B cell (primary cell): ENCODE results near the gene SAMD4A. TPM values are rescaled to one million over a fixed set of nuclear protein-coding genes. Genes with fewer than 3 reads are reported as not detected.

Source experiments
- ATAC-seq: fragments of 200-7000 bp; cut with Tn5 transposase; one replicate; pipeline ENCODE4 v1.10.0; 2021; ENCODE audit warnings: low read depth, mild to moderate bottlenecking, moderate number of reproducible peaks, moderate library complexity
- CTCF ChIA-PET: fragments of 350-600 bp; sonication (Branson Sonifier 250); formaldehyde crosslinking; loops from one replicate; lab custom pipeline; 2021; ENCODE audit warnings: antibody characterized with exemption, inconsistent platforms; lab: Charles Lee
- POLR2A ChIA-PET: fragments of 350-600 bp; sonication (Branson Sonifier 250); formaldehyde crosslinking; loops from one replicate; lab custom pipeline; 2021; ENCODE audit warnings: antibody characterized with exemption; lab: Charles Lee
- DNase-seq: peaks from one replicate; pipeline ENCODE4 v3.0.0; 2013
- H2AFZ ChIP-seq: 2 replicates; pipeline ENCODE4 v1.6.1; 2012; ENCODE audit warnings: mild to moderate bottlenecking, low read depth, low read length; ENCODE audit not compliant: insufficient read depth, poor library complexity, severe bottlenecking
- H3K27ac ChIP-seq, 2 donors: 1 replicate in 1 of 2; 2 replicates in 1 of 2; pipeline ENCODE4 v1.5.1; 2012 to 2013; ENCODE audit warnings: low read length in 2 of 2, mild to moderate bottlenecking in 2 of 2, moderate library complexity in 1 of 2
- H3K27me3 ChIP-seq, 4 experiments: fragments of 200-600 bp in 1 of 4; sonication (generic) in 1 of 4; replicated peaks in 1 of 4; 1 replicate in 2 of 4; 2 replicates in 2 of 4; pipeline versions ENCODE4 v1.6.1 to v1.7.0; 2013 to 2016; ENCODE audit warnings: low read length in 3 of 4, mild to moderate bottlenecking in 2 of 4, mixed read lengths in 1 of 4, moderate library complexity in 1 of 4; ENCODE audit not compliant: insufficient read depth in 4 of 4, control insufficient read depth in 3 of 4; ENCODE audit errors: control extremely low read depth in 1 of 4
- H3K36me3 ChIP-seq, 2 experiments: replicated peaks in 1 of 2; 1 replicate in 1 of 2; 2 replicates in 1 of 2; pipeline versions ENCODE4 v1.6.1 to v1.7.1; 2013; ENCODE audit warnings: low read length in 1 of 2; ENCODE audit not compliant: insufficient read depth in 2 of 2, control insufficient read depth in 1 of 2; ENCODE audit errors: control extremely low read depth in 1 of 2, extremely low read depth in 1 of 2
- H3K4me1 ChIP-seq, 2 donors: fragments of 200-600 bp in 1 of 2; sonication (generic) in 1 of 2; 1 replicate in 1 of 2; 2 replicates in 1 of 2; pipeline versions ENCODE4 v1.5.1 to v1.6.1; 2013 to 2017; ENCODE audit warnings: low read length in 2 of 2; ENCODE audit not compliant: control insufficient read depth in 2 of 2, insufficient read depth in 2 of 2
- H3K4me2 ChIP-seq: replicated peaks from 2 replicates; pipeline ENCODE3; 2012; ENCODE audit warnings: mild to moderate bottlenecking, low read depth, low read length; ENCODE audit not compliant: poor library complexity, severe bottlenecking
- H3K4me3 ChIP-seq, 5 experiments: fragments of 200-600 bp in 1 of 5; sonication (generic) in 1 of 5; 1 replicate in 3 of 5; 2 replicates in 2 of 5; pipeline versions ENCODE4 v1.5.1 to v1.7.0; 2011 to 2016; ENCODE audit warnings: low read length in 4 of 5, mild to moderate bottlenecking in 4 of 5, low read depth in 2 of 5, control low read depth in 1 of 5, moderate library complexity in 1 of 5; ENCODE audit not compliant: insufficient read depth in 1 of 5; ENCODE audit errors: control extremely low read depth in 1 of 5, extremely low read depth in 1 of 5
- H3K79me2 ChIP-seq: fragments of 200-600 bp; sonication (generic); one replicate; pipeline ENCODE4 v1.6.0; 2016; ENCODE audit warnings: low read length; ENCODE audit not compliant: control insufficient read depth, insufficient read depth
- H3K9ac ChIP-seq: fragments of 200-600 bp; sonication (generic); 2 replicates; pipeline ENCODE4 v1.6.1; 2017; ENCODE audit warnings: mild to moderate bottlenecking, low read length, moderate library complexity
- H3K9me3 ChIP-seq, 3 donors: one replicate each; pipeline versions ENCODE4 v1.6.1 to v1.7.1; 2013; ENCODE audit warnings: low read length in 2 of 3; ENCODE audit not compliant: control insufficient read depth in 2 of 3, insufficient read depth in 1 of 3; ENCODE audit errors: control extremely low read depth in 1 of 3
- H4K20me1 ChIP-seq: 2 replicates; pipeline ENCODE4 v1.6.0; 2012; ENCODE audit warnings: mild to moderate bottlenecking, low read length; ENCODE audit not compliant: insufficient read depth, control insufficient read depth, poor library complexity, severe bottlenecking
- H3K27ac Mint-ChIP-seq: one replicate; pipeline ENCODE4 v1.8.0; 2021; ENCODE audit warnings: mixed read lengths
- H3K27me3 Mint-ChIP-seq: one replicate; pipeline ENCODE4 v1.8.0; 2021; ENCODE audit warnings: mixed read lengths
- H3K4me1 Mint-ChIP-seq: one replicate; pipeline ENCODE4 v1.8.0; 2021; ENCODE audit warnings: mixed read lengths
- H3K4me3 Mint-ChIP-seq: one replicate; pipeline ENCODE4 v1.8.0; 2021; ENCODE audit warnings: mixed read lengths
- H3K9me3 Mint-ChIP-seq: one replicate; pipeline ENCODE4 v1.8.0; 2022; ENCODE audit warnings: mixed read lengths; ENCODE audit not compliant: insufficient read depth
- CTCF ChIP-seq: fragments of 200-600 bp; IDR thresholded peaks from one replicate; pipeline ENCODE4 v1.8.0; 2022; ENCODE audit warnings: antibody characterized with exemption, mild to moderate bottlenecking
- EZH2 ChIP-seq: IDR thresholded peaks from 2 replicates; pipeline ENCODE4 v1.6.1; 2012; ENCODE audit warnings: borderline replicate concordance, low read depth, mild to moderate bottlenecking, moderate library complexity, low read length; ENCODE audit not compliant: insufficient read depth, poor library complexity, severe bottlenecking
- WGBS: methylation state at CpG from one replicate; pipeline ENCODE4 v1.1.5; 2013; ENCODE audit warnings: missing lambda C conversion rate; ENCODE audit not compliant: insufficient coverage; 5-methylcytosine and 5-hydroxymethylcytosine counted together
- intact Hi-C: fragments of 100-400 bp; cut with micrococcal nuclease; formaldehyde crosslinking; loops from one replicate; pipeline ENCODE4 v1.10.0; 2022
- polyA plus RNA-seq: library from polyadenylated mRNA; depleted of rRNA; stranded (reverse); fragments of >200 nt; gene quantifications from 2 replicates; pipeline ENCODE4 v1.2.3, GENCODE V29; 2012
- total RNA-seq, 2 donors: library from RNA; stranded (reverse); fragments of 120-200 nt in 1 of 2; gene quantifications; 1 replicate in 1 of 2; 2 replicates in 1 of 2; pipeline versions ENCODE4 v1.2.3 to v1.2.4, GENCODE V29; 2013 to 2022

SAMD4A gene
- total and polyA plus RNA-seq, 2 donors (not counting 1 experiment from before 2014, with no cell fraction given), result 5.7 to 13.7 TPM

- 97% methylated on average over 5 of the region's 5 CpGs for WGBS
- intact Hi-C loops, result no loop called here
Observed at GRCh38 chr14:54703082-54703481, 136.2 kb downstream of the SAMD4A start.

DNA sequence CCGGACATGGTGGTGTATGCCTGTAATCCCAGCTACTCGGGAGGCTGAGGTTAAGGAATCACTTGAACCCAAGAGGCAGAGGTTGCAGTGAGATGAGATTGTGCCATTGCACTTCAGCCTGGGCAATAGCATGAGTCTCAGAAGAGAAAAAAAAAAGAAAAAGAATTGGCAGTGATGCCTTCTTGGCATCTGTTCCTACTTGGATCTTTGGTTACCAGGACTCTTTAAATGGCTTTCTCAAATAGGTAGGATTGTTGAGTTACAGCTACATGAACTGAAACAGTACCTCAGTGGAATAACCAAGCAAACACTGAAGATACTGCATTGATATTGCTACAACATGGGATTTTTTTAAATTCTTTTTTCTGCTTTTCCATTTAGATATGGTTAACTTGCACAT is 136.8 kb downstream of the SAMD4A start:
- Histone ChIP-seq H3K27ac (no peak overlapping the region), H3K79me2 (peaks cover 39% of the 10 kb centered on the region), H3K4me1 (peaks cover 8 to 17% of the 10 kb centered on the region in 2 donors), H3K4me3 (no peak overlapping the region), H2AFZ (no peak overlapping the region), H3K27me3 (no peaks in the 10 kb centered on the region), H3K9me3 (no peaks in the 10 kb centered on the region), H3K4me2 (no peak overlapping the region), H3K9ac (no peak overlapping the region), H4K20me1 (no peaks in the 10 kb centered on the region), H3K36me3 (peaks cover 0 to 5% of the 10 kb centered on the region in 2 experiments)
- ChIA-PET POLR2A (interaction anchor here (0.7 kb wide), 1 partner anchor 9 kb away, joined by 3 read pairs; no protein-coding TSS in a partner anchor), CTCF (no interaction called here)
- DNase-seq (no peak), ATAC-seq (no peak)
- Mint-ChIP-seq H3K4me3 (no peak overlapping the region), H3K4me1 (peaks cover 3% of the 10 kb centered on the region), H3K27ac (no peak overlapping the region), H3K27me3 (no peaks in the 10 kb centered on the region), H3K9me3 (no peaks in the 10 kb centered on the region)
- intact Hi-C loops, result no loop called here
- TF ChIP-seq EZH2, result no peak
- no peak for TF ChIP-seq CTCF
- 100% methylated on average over 1 of the region's 2 CpGs for WGBS

More at GRCh38 chr14:54703082-54703481, 136.2 kb downstream of the SAMD4A start:
- no peak for ATAC-seq
- H3K27ac Mint-ChIP-seq, result no peak overlapping the region
- Histone ChIP-seq H3K79me2 (peaks cover 34% of the 10 kb centered on the region), H2AFZ (no peak overlapping the region), H3K27ac (no peak overlapping the region), H3K36me3 (peaks cover 0 to 5% of the 10 kb centered on the region in 2 experiments), H3K4me2 (no peak overlapping the region), H3K9ac (no peak overlapping the region), H3K27me3 (no peaks in the 10 kb centered on the region), H3K9me3 (no peaks in the 10 kb centered on the region), H4K20me1 (no peaks in the 10 kb centered on the region), H3K4me1 (peaks cover 2 to 11% of the 10 kb centered on the region in 2 donors), H3K4me3 (no peak overlapping the region)
- no peaks in the 10 kb centered on the region for H3K27me3 Mint-ChIP-seq
- no peak for DNase-seq
- no peaks in the 10 kb centered on the region for H3K9me3 Mint-ChIP-seq
- CTCF ChIA-PET, result no interaction called here
- no peak overlapping the region for H3K4me3 Mint-ChIP-seq
- peaks cover 3% of the 10 kb centered on the region for H3K4me1 Mint-ChIP-seq
- POLR2A ChIA-PET, result no interaction called here
- TF ChIP-seq EZH2 (no peak), CTCF (no peak)
